Heart right ventricle (tissue), 16 donors: ENCODE measurements around the gene SLC27A2. TPM values are rescaled to one million over a fixed set of nuclear protein-coding genes. Genes with fewer than 3 reads are reported as not detected.

ENCODE experiments used
- ATAC-seq, 8 donors: fragments of 200-7000 bp; cut with Tn5 transposase; one replicate each; pipeline ENCODE4 v1.9.1; 2020; ENCODE audit warnings: mild to moderate bottlenecking in 8 of 8, moderate library complexity in 8 of 8, moderate number of reproducible peaks in 1 of 8
- DNase-seq, 2 donors: peaks; one replicate each; pipeline ENCODE4 v3.0.0-alpha.2; 2020
- H3K27ac ChIP-seq, 10 donors: fragments of 200-600 bp; sonication (generic) in 2 of 10; one replicate each; pipeline versions ENCODE4 v1.5.0 to v1.8.0; 2020 to 2022; ENCODE audit warnings: mild to moderate bottlenecking in 3 of 10
- H3K27me3 ChIP-seq, 7 donors: fragments of 200-600 bp; one replicate each; pipeline ENCODE4 v1.8.0; 2021 to 2022; ENCODE audit warnings: mild to moderate bottlenecking in 2 of 7
- H3K36me3 ChIP-seq, 9 donors: fragments of 200-600 bp; sonication (generic) in 1 of 9; one replicate each; pipeline versions ENCODE4 v1.5.0 to v1.8.0; 2020 to 2022; ENCODE audit warnings: mild to moderate bottlenecking in 2 of 9
- H3K4me1 ChIP-seq, 9 donors: fragments of 200-600 bp; sonication (generic) in 1 of 9; one replicate each; pipeline versions ENCODE4 v1.5.0 to v1.8.0; 2020 to 2022; ENCODE audit warnings: mild to moderate bottlenecking in 4 of 9
- H3K4me3 ChIP-seq, 10 donors: fragments of 200-600 bp; sonication (generic) in 2 of 10; one replicate each; pipeline versions ENCODE4 v1.5.0 to v1.8.0; 2020 to 2022; ENCODE audit warnings: mild to moderate bottlenecking in 7 of 10, moderate library complexity in 2 of 10
- H3K9me3 ChIP-seq, 11 donors: fragments of 200-600 bp in 10 of 11; sonication (generic) in 2 of 11; one replicate each; pipeline versions ENCODE4 v1.5.0 to v1.8.0; 2013 to 2022; ENCODE audit warnings: mild to moderate bottlenecking in 2 of 11, control low read depth in 1 of 11, moderate library complexity in 1 of 11
- CTCF ChIP-seq, 9 donors: fragments of 200-600 bp; sonication (generic) in 2 of 9; IDR thresholded peaks; one replicate each; pipeline versions ENCODE4 v1.5.0 to v1.8.0; 2021 to 2022; ENCODE audit warnings: antibody characterized with exemption in 9 of 9, mild to moderate bottlenecking in 5 of 9, moderate library complexity in 1 of 9
- WGBS, 2 donors: extraction: QIAGEN DNeasy Blood & Tissue Kit; methylation state at CpG; one replicate each; pipeline ENCODE4 v1.1.7; 2013; ENCODE audit warnings: inconsistent platforms in 1 of 2; 5-methylcytosine and 5-hydroxymethylcytosine counted together
- intact Hi-C, 10 donors: fragments of 100-400 bp; cut with DNase I; formaldehyde crosslinking; loops; one replicate each; pipeline versions ENCODE4 v1.11.1 to v1.14.2; 2022
- polyA plus RNA-seq, 2 donors: library from polyadenylated mRNA; stranded (reverse); fragments of 200-250 nt; gene quantifications; one replicate each; pipeline ENCODE4 v1.2.3, GENCODE V29; 2013
- total RNA-seq, 10 donors: library from RNA; stranded (reverse); fragmentation: NEBNext Ultra II Directional in 3 of 10; extraction: Animal tissue kit (Norgen Biotek cat#: 25700) in 3 of 10; gene quantifications; one replicate each; pipeline versions ENCODE4 v1.2.1 to v1.2.4, GENCODE V29; 2021 to 2023
- donor health status: Arrhythmogenic right ventricular cardiomyopathy.
- donor health status: ischemic (EF 13 %, LVEDD 7.1; RV severe dilation, severe dysfunction).
- donor health status: healthy with polysubstance abuse.
- donor health status: DM: no; HTN: yes; CAD: no.
- donor health status: DM: no; HTN: no; CAD: no.
- donor health status: ischemic (EF 25% LVEDD 6.9; RV normal size, moderate dysfunction).
- donor health status: ischemic (EF 25% LVEDD 5.7; RV mildly dilated, moderate dysfunction).
- donor health status: healthy.
- donor health status: DM: yes; HTN: yes; CAD: no.
- donor health status: Ischemic cardiomyopathy.
- donor health status: ischemic (EF 35%, LVEDD 5.7; RV mildly dilated, moderate dysfunction).
- donor health status: nonischemic (EF 11% LVEDD 7.7; RV severe dilation, severe dysfunction).
- donor health status: DM: yes; HTN: yes; CAD: no.
- donor health status: PGD.
- donor health status: ischemic (EF 29% LVEDD 5.4; RV normal size, mild dysfunction).
- donor health status: nonischemic (EF 23%, LVEDD 6.1; RV moderate dilation, normal function).

The SLC27A2 gene
- total and polyA plus RNA-seq, 12 donors, result 0.32 TPM; not detected in 11

GRCh38 chr15:50137330-50137761 is 44.6 kb upstream of the SLC27A2 start:
- no peak for ATAC-seq
- WGBS, 2 donors, result 83 to 89% methylated on average over 7 of the region's 7 CpGs

GRCh38 chr15:50137893-50138292 is 44.1 kb upstream of the SLC27A2 start:
- ATAC-seq, result no peak
- no peaks in the 10 kb centered on the region for H3K9me3 ChIP-seq
- intact Hi-C loops, result no loop called here
- 89 to 90% methylated on average over 2 of the region's 2 CpGs for WGBS, 2 donors
- no peaks in the 10 kb centered on the region for H3K36me3 ChIP-seq
- no peak for TF ChIP-seq CTCF (IDR thresholded peaks at IDR 0.05)
- DNase-seq, result no peak
- H3K27me3 ChIP-seq, result no peaks in the 10 kb centered on the region
- peaks cover 0 to 25% (median 0%) of the 10 kb centered on the region in 9 donors for H3K4me1 ChIP-seq
- no peak overlapping the region for H3K4me3 ChIP-seq
- H3K27ac ChIP-seq, result no peak overlapping the region

More at GRCh38 chr15:50137330-50137761, 44.6 kb upstream of the SLC27A2 start:
- no peak overlapping the region for H3K27ac ChIP-seq
- intact Hi-C loops, result no loop called here
- no peaks in the 10 kb centered on the region for H3K27me3 ChIP-seq
- no peaks in the 10 kb centered on the region for H3K36me3 ChIP-seq
- DNase-seq, result no peak
- peaks cover 0 to 5% (median 0%) of the 10 kb centered on the region in 11 donors for H3K9me3 ChIP-seq
- TF ChIP-seq CTCF (IDR thresholded peaks at IDR 0.05), result no peak
- no peak overlapping the region for H3K4me3 ChIP-seq
- H3K4me1 ChIP-seq, result peaks cover 0 to 25% (median 0%) of the 10 kb centered on the region in 9 donors

GRCh38 chr15:50138391-50138790 is 43.6 kb upstream of the SLC27A2 start:
- Histone ChIP-seq H3K36me3 (no peaks in the 10 kb centered on the region), H3K4me3 (no peak overlapping the region), H3K27ac (no peak overlapping the region), H3K27me3 (no peaks in the 10 kb centered on the region), H3K9me3 (no peaks in the 10 kb centered on the region), H3K4me1 (peaks cover 0 to 25% (median 0%) of the 10 kb centered on the region in 9 donors)
- intact Hi-C loops, result no loop called here
- no peak for DNase-seq
- no peak for ATAC-seq
- TF ChIP-seq CTCF (IDR thresholded peaks at IDR 0.05), result no peak

- no peaks in the 10 kb centered on the region for H3K27me3 ChIP-seq
- no peak for TF ChIP-seq CTCF (IDR thresholded peaks at IDR 0.05)
- DNase-seq (no peak), ATAC-seq (no peak)
- no peak overlapping the region for H3K27ac ChIP-seq
- H3K4me3 ChIP-seq, result no peak overlapping the region
- H3K4me1 ChIP-seq, result peaks cover 0 to 16% (median 0%) of the 10 kb centered on the region in 9 donors
- no peaks in the 10 kb centered on the region for H3K9me3 ChIP-seq
- intact Hi-C loops, result loop anchor here (5.0 to 10.0 kb wide), 6 partner anchors 255 to 1785 kb away; partner anchors contain the start of gene FGF7 (in 1 of the 10)
- WGBS, 2 donors, result 0% methylated on average over 1 of the region's 1 CpG
- no peaks in the 10 kb centered on the region for H3K36me3 ChIP-seq
These were observed 41.9 kb upstream of the SLC27A2 start for GRCh38 chr15:50140098-50140497.
